Body of pancreas (tissue), 4 donors: ENCODE measurements around the gene HES6. TPM values are rescaled to one million over a fixed set of nuclear protein-coding genes. Genes with fewer than 3 reads are reported as not detected.

Experiments
- ATAC-seq: fragments of 150-250 bp; one replicate; pipeline ENCODE4 v1.9.1; 2016
- DNase-seq, 4 donors: peaks; one replicate each; pipeline ENCODE4 v3.0.0-alpha.2; 2019
- H3K27ac ChIP-seq, 4 donors: fragments of 200-600 bp; sonication (generic); 1 replicate in 3 of 4; 2 replicates in 1 of 4; pipeline versions ENCODE4 v1.5.1 to v1.6.1; 2016 to 2019; ENCODE audit warnings: mild to moderate bottlenecking in 1 of 4, mixed read lengths in 1 of 4, moderate library complexity in 1 of 4
- H3K27me3 ChIP-seq, 2 donors: fragments of 200-600 bp; sonication (generic); one replicate each; pipeline ENCODE4 v1.6.0; 2016; ENCODE audit warnings: mild to moderate bottlenecking in 1 of 2
- H3K36me3 ChIP-seq, 2 donors: fragments of 200-600 bp; sonication (generic); replicated peaks in 1 of 2; 2 replicates each; pipeline ENCODE4 v1.5.1; 2016; ENCODE audit warnings: low read depth in 2 of 2; ENCODE audit not compliant: insufficient read depth in 1 of 2
- H3K4me1 ChIP-seq: fragments of 200-600 bp; sonication (generic); one replicate; pipeline ENCODE4 v1.6.0; 2016
- H3K4me3 ChIP-seq, 2 donors: fragments of 200-600 bp; sonication (generic); 1 replicate in 1 of 2; 2 replicates in 1 of 2; pipeline ENCODE4 v1.5.1; 2016 to 2019
- H3K9me3 ChIP-seq, 3 donors: fragments of 200-600 bp; sonication (generic); 1 replicate in 2 of 3; 2 replicates in 1 of 3; pipeline ENCODE4 v1.5.1; 2016
- POLR2A ChIP-seq, 3 donors: fragments of 450-650 bp; IDR thresholded peaks; one replicate each; pipeline ENCODE4 v1.6.1; 2016; ENCODE audit warnings: antibody characterized with exemption in 3 of 3, mild to moderate bottlenecking in 2 of 3
- WGBS, 2 donors: methylation state at CpG; one replicate each; pipeline ENCODE4 v1.1.5; 2017; 5-methylcytosine and 5-hydroxymethylcytosine counted together
- intact Hi-C: fragments of 100-400 bp; cut with DNase I; formaldehyde crosslinking; loops from one replicate; pipeline ENCODE4 v1.15.1; 2023
- total RNA-seq, 2 donors: library from RNA; depleted of rRNA; stranded (reverse); fragments of >200 nt; gene quantifications; one replicate each; pipeline ENCODE4 v1.1.0, GENCODE V29; 2016
- TF ChIP-seq, protein P1 (sequence below), 7 experiments: fragments of 450-650 bp in 4 of 7; fragments of 200-600 bp in 3 of 7; sonication (generic) in 3 of 7; IDR thresholded peaks; one replicate each; pipeline ENCODE4 v1.5.1; 2016 to 2019; ENCODE audit warnings: antibody characterized with exemption in 7 of 7

HES6 gene
- total RNA-seq, 2 donors from 2014 or later, result 15.5 to 29.3 TPM

DNA sequence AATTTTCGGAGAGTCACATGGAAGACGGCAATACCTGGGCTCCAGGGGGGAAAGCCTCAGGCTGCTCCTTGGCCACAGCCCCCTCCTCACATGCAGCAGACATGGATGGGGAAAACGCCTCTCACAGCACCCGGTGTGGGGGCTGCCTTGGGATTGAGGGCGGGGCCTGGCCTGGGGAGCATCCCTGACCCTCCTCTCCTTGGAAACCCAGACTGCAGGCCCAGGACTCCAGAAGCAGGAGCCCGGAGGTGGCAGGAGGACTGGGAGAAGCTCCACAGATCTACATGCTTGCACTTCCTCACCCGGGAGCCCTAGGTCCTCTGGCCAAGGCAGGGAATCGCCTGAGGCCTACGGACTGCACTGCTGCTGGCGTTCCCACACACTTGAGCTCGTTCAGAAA, 12.1 kb upstream of the HES6 start:
- no peaks in the 10 kb centered on the region for H3K27me3 ChIP-seq
- intact Hi-C loops, result no loop called here
- no peak for ATAC-seq
- peaks cover 7% of the 10 kb centered on the region for H3K4me1 ChIP-seq
- H3K27ac ChIP-seq, result no peak overlapping the region
- WGBS, 2 donors, result 89 to 91% methylated on average over 11 of the region's 11 CpGs
- no peak overlapping the region for H3K4me3 ChIP-seq
- no peak for DNase-seq
- peaks cover 0 to 39% of the 10 kb centered on the region in 2 donors for H3K36me3 ChIP-seq
- no peaks in the 10 kb centered on the region for H3K9me3 ChIP-seq
- TF ChIP-seq, protein P1, sequence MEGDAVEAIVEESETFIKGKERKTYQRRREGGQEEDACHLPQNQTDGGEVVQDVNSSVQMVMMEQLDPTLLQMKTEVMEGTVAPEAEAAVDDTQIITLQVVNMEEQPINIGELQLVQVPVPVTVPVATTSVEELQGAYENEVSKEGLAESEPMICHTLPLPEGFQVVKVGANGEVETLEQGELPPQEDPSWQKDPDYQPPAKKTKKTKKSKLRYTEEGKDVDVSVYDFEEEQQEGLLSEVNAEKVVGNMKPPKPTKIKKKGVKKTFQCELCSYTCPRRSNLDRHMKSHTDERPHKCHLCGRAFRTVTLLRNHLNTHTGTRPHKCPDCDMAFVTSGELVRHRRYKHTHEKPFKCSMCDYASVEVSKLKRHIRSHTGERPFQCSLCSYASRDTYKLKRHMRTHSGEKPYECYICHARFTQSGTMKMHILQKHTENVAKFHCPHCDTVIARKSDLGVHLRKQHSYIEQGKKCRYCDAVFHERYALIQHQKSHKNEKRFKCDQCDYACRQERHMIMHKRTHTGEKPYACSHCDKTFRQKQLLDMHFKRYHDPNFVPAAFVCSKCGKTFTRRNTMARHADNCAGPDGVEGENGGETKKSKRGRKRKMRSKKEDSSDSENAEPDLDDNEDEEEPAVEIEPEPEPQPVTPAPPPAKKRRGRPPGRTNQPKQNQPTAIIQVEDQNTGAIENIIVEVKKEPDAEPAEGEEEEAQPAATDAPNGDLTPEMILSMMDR (IDR thresholded peaks at IDR 0.05), result no peak
- no peak for TF ChIP-seq POLR2A (IDR thresholded peaks at IDR 0.05)

DNA sequence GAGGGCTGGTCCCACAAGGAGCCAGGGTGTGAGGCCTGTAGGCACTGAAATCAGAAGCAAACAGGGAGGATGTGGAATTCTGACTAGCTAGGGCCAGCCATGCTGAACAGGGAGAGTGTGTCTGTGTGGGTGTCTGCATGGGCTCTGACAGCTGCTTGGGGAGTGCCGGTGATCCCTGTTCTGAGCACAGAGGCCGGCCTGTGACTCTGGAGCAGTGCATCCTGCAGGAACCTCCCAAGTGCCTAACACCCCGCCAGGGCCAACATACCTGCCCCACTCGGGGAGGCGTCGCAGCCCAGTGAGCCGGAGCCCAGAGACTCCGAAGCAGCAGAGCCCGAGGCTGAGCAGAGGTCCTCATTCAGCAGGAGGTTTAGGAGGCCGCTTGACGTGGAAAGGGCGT, 11.5 kb upstream of the HES6 start:
- H3K27me3 ChIP-seq, result no peaks in the 10 kb centered on the region
- H3K4me3 ChIP-seq, result no peak overlapping the region
- TF ChIP-seq, protein P1 (IDR thresholded peaks at IDR 0.05), result no peak
- TF ChIP-seq POLR2A (IDR thresholded peaks at IDR 0.05), result no peak
- no peaks in the 10 kb centered on the region for H3K9me3 ChIP-seq
- 95 to 97% methylated on average over 11 to 12 of the region's 12 CpGs for WGBS, 2 donors
- H3K27ac ChIP-seq, result no peak overlapping the region
- peaks cover under 1% of the 10 kb centered on the region for H3K4me1 ChIP-seq
- no peak for ATAC-seq
- no peak for DNase-seq
- intact Hi-C loops, result no loop called here
- H3K36me3 ChIP-seq, result peaks cover 0 to 39% of the 10 kb centered on the region in 2 donors

DNA sequence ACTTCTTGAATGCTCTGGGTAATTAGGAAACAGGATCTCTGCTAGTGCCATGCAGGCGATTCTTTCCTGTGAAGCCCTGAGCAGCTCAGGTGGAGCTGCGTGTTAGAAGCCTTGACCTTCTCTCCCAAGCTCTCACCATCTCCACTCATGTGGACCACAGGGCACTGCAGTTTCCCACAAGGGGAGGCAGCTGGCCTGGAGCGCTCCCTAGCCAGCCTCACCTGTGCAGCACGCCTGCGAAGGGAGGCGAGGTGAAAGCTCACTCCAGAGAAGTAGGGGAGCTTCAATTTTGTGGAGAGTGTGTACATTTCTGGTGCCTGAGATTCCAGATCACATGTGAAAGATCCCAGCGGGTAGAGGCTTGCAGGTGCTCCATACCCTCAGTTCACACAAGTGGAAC, 11.1 kb upstream of the HES6 start:
- Histone ChIP-seq H3K9me3 (no peaks in the 10 kb centered on the region), H3K36me3 (peaks cover 0 to 41% of the 10 kb centered on the region in 2 donors), H3K27ac (no peak overlapping the region), H3K4me3 (no peak overlapping the region), H3K4me1 (no peaks in the 10 kb centered on the region), H3K27me3 (no peaks in the 10 kb centered on the region)
- WGBS, 2 donors, result 89 to 95% methylated on average over 7 of the region's 7 CpGs
- no peak for DNase-seq
- TF ChIP-seq POLR2A (IDR thresholded peaks at IDR 0.05), result no peak
- TF ChIP-seq, protein P1 (IDR thresholded peaks at IDR 0.05), result no peak
- no peak for ATAC-seq
- intact Hi-C loops, result no loop called here

DNA sequence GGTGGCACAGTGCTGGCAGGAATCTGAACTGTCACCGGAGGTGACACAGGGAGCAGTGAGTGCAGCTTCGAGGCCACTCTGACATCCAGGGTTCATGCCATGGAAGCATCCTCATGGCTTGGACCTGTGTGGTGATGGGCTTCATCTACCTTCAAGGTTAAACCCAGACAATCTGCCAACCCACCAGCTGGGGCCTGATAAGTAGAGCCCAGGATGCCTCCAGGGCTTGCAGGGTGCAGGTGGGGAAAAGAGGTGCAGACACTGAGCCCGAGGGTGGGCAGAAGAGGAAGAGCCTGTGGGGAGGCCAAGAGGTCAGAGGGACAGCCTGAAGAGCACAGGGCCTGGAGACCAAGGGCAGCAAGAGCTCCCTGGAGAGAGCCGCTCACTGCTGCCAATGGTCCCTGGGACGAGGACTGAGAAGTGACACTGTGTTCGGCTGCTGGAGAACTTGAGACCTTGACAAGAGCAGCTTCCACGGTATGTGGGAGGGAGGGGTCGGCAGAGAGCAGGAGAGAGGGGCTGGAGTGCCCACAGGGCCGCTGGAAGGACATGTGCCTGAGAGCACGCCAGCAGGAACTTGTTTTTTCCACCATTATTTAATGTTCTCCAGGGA, 8.1 kb upstream of the HES6 start:
- Histone ChIP-seq H3K27ac (no peak overlapping the region), H3K4me3 (no peak overlapping the region), H3K4me1 (peaks cover 8% of the 10 kb centered on the region), H3K27me3 (no peaks in the 10 kb centered on the region), H3K9me3 (no peaks in the 10 kb centered on the region), H3K36me3 (peaks cover 6 to 29% of the 10 kb centered on the region in 2 donors)
- DNase-seq (no peak), ATAC-seq (no peak)
- TF ChIP-seq POLR2A (IDR thresholded peaks at IDR 0.05), result no peak
- TF ChIP-seq, protein P1 (IDR thresholded peaks at IDR 0.05), result no peak
- intact Hi-C loops, result no loop called here
- 79 to 84% methylated on average over 10 of the region's 10 CpGs for WGBS, 2 donors
